IPS-NIHi7 (cell line): ENCODE data around the gene COPZ2.
A peak's percentile ranks its signal among the peaks of the same experiment; 100 is the strongest.
"Not testable (repeated sequence)": the region's sequence is repeated elsewhere in the genome, so short reads cannot be mapped to it uniquely, and the experiment has no call there.

ENCODE experiments used
- DNase-seq: peaks from one replicate; pipeline ENCODE4 v3.0.0; 2012; ENCODE audit warnings: mixed read lengths; ENCODE audit errors: extremely low spot score

The COPZ2 gene

GRCh38 chr17:48006936-48007709 lies 30.5 kb downstream of the COPZ2 start:
- DNase-seq: no peak

GRCh38 chr17:48004983-48005382 lies 32.6 kb downstream of the COPZ2 start:
- no peak for DNase-seq

GRCh38 chr17:48003417-48004151 lies 34.0 kb downstream of the COPZ2 start:
- DNase-seq: peak; percentile 59

- no peak for DNase-seq
Measured at GRCh38 chr17:48002916-48003416, 34.6 kb downstream of the COPZ2 start.

DNA sequence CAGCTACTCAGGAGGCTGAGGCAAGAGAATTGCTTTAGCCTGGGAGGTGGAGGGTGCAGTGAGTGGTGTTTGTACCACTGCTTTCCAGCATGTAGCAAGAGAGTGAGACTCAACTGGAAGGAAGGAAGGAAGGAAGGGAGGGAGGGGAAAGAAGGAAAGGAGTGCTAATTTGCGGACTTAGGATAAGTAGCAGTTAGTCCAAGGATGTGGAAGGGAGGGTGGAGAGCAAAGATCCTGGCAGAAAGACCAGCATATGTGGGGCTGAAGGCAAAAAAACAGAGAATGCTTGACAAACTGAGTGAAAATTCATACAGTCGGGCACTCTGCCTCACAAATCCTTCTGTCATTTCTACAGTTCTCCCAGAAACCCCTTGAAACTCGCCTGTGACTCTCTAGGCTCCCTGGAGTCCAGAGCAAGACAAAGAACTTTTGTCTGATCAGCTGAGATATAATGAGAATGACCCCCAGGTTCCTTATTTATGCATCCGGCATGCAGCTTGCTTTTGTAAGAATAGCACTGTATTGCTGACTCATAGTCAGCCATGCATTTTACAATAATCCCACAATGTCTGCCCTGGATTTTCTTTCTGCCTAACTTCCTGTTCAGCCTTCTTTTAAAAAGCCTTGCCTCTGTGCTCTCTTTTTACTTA lies 35.2 kb downstream of the COPZ2 start:
- DNase-seq: no peak

DNA sequence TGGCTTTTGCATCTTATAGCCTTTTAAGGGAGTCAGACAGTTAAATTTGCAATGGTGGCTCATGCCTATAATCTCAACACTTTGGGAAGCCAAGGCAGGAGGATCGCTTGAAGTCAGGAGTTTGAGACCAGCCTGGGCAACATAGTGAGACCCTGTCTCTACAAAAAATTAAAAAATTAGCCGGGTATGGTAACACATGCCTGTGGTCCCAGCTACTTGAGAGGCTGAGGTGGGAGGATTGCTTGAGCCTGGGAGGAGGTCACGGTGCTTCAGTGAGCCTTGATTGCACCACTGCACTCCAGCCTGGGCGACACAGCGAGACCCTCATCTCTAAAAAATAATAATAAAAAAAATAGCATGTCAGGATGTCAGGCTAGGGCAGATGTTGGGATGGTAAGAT lies 35.9 kb downstream of the COPZ2 start:
- DNase-seq: not testable (repeated sequence)

GRCh38 chr17:48001197-48001596 lies 36.4 kb downstream of the COPZ2 start:
- no peak for DNase-seq

DNA sequence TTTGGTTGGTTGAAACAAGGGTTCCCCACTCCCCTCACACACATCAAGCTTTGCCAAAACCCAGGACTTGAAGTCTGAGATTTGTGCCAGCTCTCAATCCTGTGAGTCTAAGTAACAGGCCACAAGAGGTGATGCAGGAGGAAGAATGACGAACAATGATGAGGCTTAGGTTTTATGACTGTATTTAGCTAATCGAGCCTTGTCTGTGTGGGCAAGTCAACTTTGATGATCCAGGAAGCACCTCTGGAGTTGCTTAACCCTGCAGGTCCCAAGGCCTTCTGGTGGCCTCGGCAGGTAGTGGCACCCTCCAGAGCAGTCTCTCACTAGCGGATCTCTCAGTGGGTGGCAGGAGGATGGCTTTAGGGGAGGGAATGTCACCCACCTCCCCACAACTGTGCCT lies 38.0 kb downstream of the COPZ2 start:
- DNase-seq: no peak

- no peak for DNase-seq
Measured at GRCh38 chr17:47998044-47998443, 39.6 kb downstream of the COPZ2 start.

- no peak for DNase-seq
Measured at GRCh38 chr17:47997586-47997985, 40.0 kb downstream of the COPZ2 start.

GRCh38 chr17:47996201-47996600 lies 41.4 kb downstream of the COPZ2 start:
- DNase-seq: no peak

- DNase-seq: no peak
Measured at GRCh38 chr17:47995241-47995935, 42.2 kb downstream of the COPZ2 start.

- DNase-seq: no peak
Measured at GRCh38 chr17:47994724-47995123, 42.9 kb downstream of the COPZ2 start.

GRCh38 chr17:47993964-47994363 lies 43.6 kb downstream of the COPZ2 start:
- no peak for DNase-seq

DNA sequence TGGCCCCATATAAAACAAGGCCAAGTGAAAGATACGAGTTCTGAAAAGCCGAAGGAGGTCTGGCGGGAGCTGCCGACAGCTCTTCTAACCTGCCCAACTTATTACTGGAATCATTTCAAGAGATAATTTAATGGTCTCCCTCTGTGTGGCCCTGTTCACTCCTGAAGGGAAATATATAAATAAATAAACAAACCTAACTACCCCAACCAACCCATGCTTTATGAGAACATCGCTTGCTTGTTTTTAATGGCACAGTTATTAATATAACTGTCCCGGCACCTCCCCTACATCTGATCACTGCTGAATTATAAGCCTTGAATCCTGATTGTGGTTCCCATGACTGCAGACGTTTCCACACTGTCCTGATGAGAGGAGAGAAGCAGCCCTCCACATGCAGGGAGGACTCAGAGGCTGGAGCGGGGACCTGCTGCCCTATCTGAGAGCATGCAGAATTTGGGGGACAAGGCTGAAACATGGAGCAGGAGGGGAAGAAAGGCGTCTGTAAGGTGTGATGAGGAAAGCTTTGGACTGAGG lies 44.5 kb downstream of the COPZ2 start:
- DNase-seq: no peak

DNA sequence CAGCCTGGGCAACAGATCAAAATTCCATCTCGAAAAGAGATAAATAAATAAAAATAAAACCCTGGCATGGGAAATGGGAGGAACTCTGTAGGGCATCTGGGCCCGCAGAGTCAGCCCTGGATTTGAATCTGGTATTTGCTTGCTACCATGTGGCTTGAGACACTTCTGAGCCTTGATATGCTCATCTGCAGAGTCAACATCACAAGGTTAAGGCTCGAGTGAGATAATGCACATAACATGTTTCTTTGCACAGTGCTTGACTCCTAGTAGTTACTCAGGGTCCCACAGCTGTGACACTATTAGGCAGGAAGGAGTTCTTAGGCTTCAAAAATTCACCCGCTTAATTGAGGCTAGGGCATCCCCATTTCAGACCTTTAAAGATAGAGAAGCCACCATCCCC lies 45.4 kb downstream of the COPZ2 start:
- DNase-seq: no peak

DNA sequence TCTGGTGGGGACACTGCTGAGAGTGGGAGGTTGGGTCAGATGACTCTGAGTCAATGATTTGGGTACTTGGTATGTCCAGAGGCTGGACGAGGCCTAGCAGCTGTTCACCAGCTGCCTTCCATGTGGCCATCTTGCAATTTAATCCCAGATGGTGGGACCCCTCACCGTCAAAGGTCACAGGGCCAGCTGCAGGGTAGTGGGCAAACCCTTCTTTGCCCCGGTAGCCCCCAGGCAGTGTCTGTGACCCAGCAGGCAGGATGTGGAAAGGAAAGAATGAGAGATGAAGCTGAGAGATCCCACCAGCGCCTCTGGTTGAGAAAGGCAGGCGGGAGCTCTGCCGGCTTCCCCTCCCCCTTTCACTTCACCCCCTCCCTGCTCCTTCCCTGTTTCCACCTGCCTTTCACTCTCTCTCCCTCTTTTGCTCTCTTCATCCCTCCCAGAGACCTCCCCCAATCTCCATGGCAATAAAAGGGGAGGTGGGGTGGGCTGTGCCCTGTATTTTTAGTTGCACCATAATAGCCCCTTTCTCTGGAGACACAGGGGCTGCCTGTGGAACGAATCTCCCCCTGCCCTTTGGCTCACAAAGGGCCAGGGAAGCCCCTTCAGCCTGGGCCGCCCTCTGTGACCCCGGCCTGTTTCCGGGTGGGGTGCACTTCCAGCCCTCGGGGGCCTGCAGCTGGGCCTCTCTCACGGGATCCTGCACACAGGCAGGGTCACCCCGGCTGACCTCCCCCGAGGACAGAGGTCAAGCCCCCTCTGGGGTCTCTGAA lies 46.5 kb downstream of the COPZ2 start:
- DNase-seq: peak; percentile 68

GRCh38 chr17:47989700-47990099 lies 47.9 kb downstream of the COPZ2 start:
- DNase-seq: no peak

DNA sequence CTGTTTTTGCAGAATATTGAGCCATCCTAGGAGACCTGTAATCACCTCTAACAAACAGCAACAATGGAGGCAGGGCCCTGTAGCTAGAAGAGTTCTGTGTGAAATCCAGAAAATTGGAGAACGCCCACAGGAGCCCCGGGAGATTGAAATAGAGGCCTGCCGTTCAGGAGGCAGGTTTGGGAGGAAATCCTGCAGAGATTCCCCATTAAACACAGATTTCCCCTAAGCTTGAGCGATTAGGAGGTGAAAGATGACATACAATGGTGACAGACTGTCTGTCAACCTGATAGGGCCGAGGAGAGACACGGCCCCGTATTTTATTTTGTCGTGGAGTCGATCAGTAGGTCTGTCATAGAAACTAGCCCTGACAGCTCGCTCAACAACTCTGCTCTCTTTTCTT lies 48.4 kb downstream of the COPZ2 start:
- no peak for DNase-seq

- not testable (repeated sequence) for DNase-seq
Measured at GRCh38 chr17:47988445-47988844, 49.2 kb downstream of the COPZ2 start.
